Measurements from ENCODE around the gene SNX27.

SNX27 gene

DNA sequence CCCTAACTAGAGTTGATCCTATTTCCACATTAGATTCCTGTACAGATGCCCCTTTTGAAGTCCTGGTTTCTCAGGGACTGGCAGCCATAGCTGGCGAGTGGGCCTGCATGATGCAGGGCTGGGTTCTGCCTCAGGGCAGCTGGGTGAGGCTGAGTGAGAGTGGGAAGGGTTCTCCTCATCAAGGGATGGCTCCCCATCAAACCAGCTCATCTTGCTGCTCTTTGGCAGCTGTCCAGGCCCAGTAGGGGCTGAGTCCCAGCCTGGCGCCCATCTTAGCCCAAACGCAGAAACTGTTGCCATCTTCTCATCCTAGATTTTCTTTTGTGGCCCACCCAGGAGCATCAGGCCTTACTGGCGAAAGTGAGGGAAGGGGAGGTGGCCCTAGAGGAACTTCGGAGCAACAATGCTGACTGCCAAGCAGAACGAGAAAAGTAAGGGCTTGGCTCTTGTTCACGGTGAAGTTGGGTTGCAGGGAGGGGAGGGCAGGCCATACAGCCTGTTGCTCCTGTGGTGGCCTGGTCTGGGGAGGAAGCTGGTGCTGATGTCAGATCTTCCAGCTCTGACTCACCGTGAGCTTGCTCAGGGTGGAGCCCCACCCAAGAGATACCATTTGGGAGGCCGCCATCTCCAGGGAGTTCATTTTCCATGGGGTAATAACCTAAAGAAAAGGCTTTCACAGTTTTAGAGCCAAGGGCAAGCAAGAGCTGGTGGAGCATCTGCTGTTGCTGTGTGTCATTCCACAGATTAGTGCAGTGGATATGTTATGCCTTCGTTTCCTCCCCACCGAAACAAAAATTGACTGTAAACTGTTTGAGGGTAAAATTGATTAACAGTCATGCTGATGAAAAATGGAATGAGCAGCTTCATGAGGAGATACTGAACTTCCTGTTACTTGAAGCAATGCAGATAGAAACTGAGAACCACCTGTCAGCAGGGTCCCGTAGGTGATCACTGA is 37.0 kb upstream of the SNX27 start:
- DNase-seq (ENCODE audit: low read depth) = peak; percentile 93
- no peak overlapping the region for H3K4me3 ChIP-seq (ENCODE audit: low read length)
- TF ChIP-seq, protein P1, sequence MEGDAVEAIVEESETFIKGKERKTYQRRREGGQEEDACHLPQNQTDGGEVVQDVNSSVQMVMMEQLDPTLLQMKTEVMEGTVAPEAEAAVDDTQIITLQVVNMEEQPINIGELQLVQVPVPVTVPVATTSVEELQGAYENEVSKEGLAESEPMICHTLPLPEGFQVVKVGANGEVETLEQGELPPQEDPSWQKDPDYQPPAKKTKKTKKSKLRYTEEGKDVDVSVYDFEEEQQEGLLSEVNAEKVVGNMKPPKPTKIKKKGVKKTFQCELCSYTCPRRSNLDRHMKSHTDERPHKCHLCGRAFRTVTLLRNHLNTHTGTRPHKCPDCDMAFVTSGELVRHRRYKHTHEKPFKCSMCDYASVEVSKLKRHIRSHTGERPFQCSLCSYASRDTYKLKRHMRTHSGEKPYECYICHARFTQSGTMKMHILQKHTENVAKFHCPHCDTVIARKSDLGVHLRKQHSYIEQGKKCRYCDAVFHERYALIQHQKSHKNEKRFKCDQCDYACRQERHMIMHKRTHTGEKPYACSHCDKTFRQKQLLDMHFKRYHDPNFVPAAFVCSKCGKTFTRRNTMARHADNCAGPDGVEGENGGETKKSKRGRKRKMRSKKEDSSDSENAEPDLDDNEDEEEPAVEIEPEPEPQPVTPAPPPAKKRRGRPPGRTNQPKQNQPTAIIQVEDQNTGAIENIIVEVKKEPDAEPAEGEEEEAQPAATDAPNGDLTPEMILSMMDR (IDR thresholded peaks at IDR 0.05; ENCODE audit: insufficient read depth, low read depth, low read length, missing control alignments) = no peak

DNA sequence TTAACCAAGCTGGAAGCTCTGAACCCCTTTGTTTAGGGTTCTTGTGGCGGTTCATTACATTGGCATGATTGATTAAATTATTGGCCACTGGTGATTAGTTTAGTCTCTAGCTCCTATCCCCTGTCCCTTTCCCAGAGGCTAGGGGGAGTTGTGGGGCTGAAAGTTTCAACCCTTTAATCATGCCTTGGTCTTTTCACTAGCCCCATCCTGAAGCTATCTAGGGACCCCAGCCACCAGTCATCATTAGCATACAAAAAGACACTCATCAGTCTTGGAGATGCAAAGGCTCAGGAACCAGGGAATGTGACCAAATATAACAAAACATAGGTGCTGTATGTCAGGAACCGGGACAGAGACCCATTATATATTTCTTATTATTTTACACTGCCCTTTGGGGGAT is 34.7 kb upstream of the SNX27 start:
- DNase-seq (ENCODE audit: low read depth) = no peak
- TF ChIP-seq, protein P1 (IDR thresholded peaks at IDR 0.05; ENCODE audit: insufficient read depth, low read depth, low read length, missing control alignments) = no peak
- no peak overlapping the region for H3K4me3 ChIP-seq (ENCODE audit: low read length)

GRCh38 chr1:151578941-151579340 is 32.9 kb upstream of the SNX27 start:
- DNase-seq (ENCODE audit: low read depth) = no peak
- no peak overlapping the region for H3K4me3 ChIP-seq (ENCODE audit: low read length)
- TF ChIP-seq, protein P1 (IDR thresholded peaks at IDR 0.05; ENCODE audit: insufficient read depth, low read depth, low read length, missing control alignments) = no peak

GRCh38 chr1:151579436-151580225 is 32.2 kb upstream of the SNX27 start:
- DNase-seq (ENCODE audit: low read depth) = peak; percentile 84

DNA sequence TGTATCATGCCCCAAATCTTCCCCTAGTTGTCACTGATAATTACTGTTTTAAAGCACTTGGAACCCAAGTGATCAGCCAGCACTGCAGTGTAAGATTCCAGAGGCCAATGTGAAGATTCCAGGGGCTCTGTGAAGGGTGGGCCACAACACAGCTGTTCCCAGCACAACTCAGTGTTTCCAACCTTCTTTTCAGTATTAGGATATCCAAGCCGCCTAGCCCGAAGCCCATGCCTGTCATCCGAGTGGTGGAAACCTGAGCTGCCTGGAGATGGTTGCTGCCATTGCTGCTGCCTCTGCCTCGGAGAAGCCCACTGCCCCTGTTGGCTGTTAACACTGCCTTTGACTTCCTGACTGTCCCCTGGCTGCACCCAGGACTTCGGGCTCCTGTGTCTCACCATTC is 30.4 kb upstream of the SNX27 start:
- no peak for DNase-seq (ENCODE audit: low read depth)
- H3K4me3 ChIP-seq (ENCODE audit: low read length) = no peak overlapping the region
- TF ChIP-seq, protein P1 (IDR thresholded peaks at IDR 0.05; ENCODE audit: insufficient read depth, low read depth, low read length, missing control alignments) = no peak

More at GRCh38 chr1:151579436-151580225, 32.2 kb upstream of the SNX27 start:
- H3K4me3 ChIP-seq (ENCODE audit: low read length) = no peak overlapping the region
- TF ChIP-seq, protein P1 (IDR thresholded peaks at IDR 0.05; ENCODE audit: insufficient read depth, low read depth, low read length, missing control alignments) = no peak

GRCh38 chr1:151581921-151582320 is 29.9 kb upstream of the SNX27 start:
- DNase-seq (ENCODE audit: low read depth) = no peak
- TF ChIP-seq, protein P1 (IDR thresholded peaks at IDR 0.05; ENCODE audit: insufficient read depth, low read depth, low read length, missing control alignments) = no peak
- H3K4me3 ChIP-seq (ENCODE audit: low read length) = no peak overlapping the region

Data from epithelial cell of esophagus (primary cell).